C4-2B (cell line): ENCODE data around the gene CRIP1.

Experiments
- H3K27ac ChIP-seq: fragments of 450-650 bp; 2 replicates; pipeline ENCODE4 v1.5.1; 2017
- ZFX ChIP-seq: fragments of 450-650 bp; IDR thresholded peaks from 2 replicates; pipeline ENCODE4 v1.6.1; 2017
- TF ChIP-seq, protein P1 (sequence below): fragments of 450-650 bp; conservative IDR thresholded peaks from 2 replicates; pipeline ENCODE4 v1.5.1; 2017; ENCODE audit warnings: mild to moderate bottlenecking

CRIP1 gene

DNA sequence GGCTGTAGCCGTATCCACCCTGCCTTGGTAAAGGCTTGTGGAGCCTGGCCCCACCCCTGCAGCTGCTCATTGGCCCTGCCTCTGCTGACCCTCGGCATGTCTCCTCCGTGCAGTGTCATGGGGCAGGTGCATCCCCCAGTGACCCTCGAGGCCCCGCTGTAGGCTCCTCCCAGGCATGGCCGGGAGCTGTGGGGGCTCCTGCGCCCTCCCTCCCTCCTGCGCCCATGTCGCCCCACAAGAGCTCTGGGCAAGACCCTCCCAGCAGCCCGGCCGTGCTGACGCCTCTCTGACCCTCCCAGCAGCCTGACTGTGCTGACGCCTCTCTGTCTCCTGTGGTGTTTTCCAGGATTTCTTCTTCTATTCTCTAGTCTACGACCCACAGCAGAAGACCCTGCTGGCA lies 32.8 kb upstream of the CRIP1 start:
- no peak for TF ChIP-seq ZFX
- TF ChIP-seq, protein P1, sequence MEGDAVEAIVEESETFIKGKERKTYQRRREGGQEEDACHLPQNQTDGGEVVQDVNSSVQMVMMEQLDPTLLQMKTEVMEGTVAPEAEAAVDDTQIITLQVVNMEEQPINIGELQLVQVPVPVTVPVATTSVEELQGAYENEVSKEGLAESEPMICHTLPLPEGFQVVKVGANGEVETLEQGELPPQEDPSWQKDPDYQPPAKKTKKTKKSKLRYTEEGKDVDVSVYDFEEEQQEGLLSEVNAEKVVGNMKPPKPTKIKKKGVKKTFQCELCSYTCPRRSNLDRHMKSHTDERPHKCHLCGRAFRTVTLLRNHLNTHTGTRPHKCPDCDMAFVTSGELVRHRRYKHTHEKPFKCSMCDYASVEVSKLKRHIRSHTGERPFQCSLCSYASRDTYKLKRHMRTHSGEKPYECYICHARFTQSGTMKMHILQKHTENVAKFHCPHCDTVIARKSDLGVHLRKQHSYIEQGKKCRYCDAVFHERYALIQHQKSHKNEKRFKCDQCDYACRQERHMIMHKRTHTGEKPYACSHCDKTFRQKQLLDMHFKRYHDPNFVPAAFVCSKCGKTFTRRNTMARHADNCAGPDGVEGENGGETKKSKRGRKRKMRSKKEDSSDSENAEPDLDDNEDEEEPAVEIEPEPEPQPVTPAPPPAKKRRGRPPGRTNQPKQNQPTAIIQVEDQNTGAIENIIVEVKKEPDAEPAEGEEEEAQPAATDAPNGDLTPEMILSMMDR = no peak
- no peak overlapping the region for H3K27ac ChIP-seq

GRCh38 chr14:105455086-105455640 lies 31.5 kb upstream of the CRIP1 start:
- no peak overlapping the region for H3K27ac ChIP-seq
- TF ChIP-seq, protein P1 = no peak
- TF ChIP-seq ZFX = no peak

DNA sequence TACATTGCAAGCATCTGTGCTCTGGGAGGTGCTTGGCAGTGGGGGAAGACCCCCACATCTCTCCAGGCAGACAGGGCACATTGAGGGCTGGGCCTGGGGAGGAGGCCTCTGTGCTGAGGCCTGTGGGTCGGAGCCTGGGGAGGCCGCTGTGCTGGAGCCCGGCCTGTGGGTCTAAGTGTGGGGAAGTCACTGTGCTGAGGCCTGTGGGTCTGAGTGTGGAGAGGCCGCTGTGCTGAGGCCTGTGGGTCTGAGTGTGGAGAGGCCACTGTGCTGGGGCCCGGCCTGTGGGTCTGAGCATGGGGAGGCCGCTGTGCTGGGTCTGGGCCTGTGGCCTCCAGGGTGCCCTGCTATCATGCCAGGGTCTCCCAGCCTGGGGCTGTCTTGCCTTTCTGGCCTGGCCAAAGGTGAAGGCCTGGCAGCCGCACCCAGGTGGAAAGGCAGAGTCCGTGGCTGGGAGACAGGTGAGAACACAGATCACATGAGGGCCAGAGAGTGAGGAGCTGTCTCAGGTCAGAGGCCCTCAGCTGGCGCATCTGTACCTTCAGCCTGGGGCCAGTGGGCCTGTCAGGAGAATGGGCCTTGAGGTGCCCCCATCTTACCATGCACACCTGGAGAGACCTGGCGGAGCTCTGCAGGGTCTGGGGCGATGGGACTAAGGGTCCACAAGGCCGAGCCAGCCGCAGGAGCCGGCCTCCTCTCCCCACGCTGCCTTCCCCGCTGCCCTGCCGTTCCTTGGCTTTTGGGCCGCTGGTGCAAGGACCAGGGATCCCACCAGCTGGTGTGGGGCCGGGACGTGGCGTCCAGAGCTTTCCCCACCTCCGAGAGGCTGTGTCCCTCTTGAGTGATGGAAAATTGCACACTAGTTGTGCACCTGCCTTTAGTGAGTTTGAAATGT lies 30.7 kb upstream of the CRIP1 start:
- no peak for TF ChIP-seq ZFX
- TF ChIP-seq, protein P1 = no peak
- no peak overlapping the region for H3K27ac ChIP-seq

DNA sequence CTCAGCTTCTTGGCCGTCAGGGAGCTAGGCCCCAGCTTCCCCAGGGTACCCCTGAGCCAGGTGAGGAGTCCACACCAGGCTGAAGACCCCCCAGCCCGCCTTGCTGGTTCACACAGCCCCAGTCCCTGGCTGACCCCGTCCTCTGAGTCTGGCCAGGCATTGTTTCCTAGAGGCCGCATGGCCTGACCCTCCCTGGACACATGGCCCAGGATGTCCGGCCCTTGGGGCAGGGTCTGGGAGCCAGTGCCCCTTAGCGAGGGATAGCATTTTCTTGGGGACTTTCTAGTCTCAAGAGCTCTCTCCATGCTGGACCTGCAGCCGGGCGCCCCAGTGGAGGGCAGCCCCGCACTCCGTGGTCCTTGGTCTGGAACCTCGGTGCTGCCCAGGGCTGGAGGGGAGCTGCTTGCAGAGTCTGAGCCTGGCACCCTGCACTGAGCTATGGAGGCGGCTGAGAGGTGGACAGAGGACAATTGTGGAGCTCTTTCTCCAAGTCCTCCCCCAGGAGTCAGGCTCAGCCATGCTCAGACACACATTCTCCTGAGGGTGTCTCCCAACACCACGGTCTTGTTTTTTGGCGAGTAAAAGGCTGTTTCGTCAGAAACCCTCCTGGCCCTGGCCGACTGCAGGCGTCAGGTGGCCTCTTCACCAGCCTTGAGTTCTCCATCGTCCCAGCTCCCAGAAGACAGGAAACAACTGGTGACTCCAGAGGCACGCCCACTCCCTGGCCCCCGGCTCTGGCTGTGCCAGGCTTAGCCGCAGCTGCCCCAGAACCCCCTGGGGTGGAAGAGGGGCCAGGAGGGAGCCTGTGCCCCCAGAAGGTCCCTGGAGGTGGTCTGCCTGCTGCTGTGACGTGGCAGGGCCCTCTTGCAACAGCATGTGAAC lies 29.7 kb upstream of the CRIP1 start:
- TF ChIP-seq, protein P1 = no peak
- TF ChIP-seq ZFX = no peak
- H3K27ac ChIP-seq = no peak overlapping the region

DNA sequence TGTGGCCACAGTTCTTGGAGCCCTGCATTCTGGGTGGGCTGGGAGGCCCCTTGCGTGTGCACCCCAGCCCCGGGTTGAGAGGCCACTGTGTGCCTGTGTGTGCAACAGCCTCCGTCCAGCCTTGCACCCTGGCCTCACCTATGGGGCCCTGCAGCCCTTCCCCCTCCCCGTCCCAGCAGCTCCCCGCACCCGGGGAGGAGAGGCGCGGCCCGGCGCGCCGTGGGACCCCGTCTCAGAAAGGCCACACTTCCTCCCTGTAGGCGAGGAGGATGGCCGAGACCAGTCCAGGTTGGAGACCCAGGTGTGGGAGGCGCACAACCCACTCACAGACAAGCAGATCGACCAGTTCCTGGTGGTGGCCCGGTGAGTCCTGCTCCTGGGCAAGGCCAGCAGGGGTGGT lies 28.7 kb upstream of the CRIP1 start:
- TF ChIP-seq, protein P1 = no peak
- TF ChIP-seq ZFX = no peak
- H3K27ac ChIP-seq = no peak overlapping the region

DNA sequence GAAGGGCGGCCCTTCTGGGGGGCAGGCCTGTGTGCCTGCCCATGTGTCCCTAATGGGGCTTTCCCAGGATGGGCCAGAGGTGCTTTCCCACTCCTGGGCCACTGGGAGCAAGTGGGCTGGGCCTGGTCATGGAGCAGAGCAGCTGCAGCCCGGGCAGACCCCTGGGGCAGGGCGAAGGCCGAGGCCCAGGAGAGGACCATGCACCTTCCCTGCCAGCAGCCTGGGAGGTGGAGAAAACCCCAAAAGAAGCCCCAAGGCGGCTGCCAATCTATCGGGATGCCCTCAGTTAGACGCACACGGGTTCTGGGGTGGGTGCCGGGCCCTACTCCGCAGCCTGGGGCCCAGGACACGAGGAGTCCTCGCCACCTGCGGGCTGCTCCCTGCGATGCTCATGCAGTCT lies 28.1 kb upstream of the CRIP1 start:
- TF ChIP-seq, protein P1 = no peak
- TF ChIP-seq ZFX = no peak
- H3K27ac ChIP-seq = no peak overlapping the region

- H3K27ac ChIP-seq = no peak overlapping the region
- no peak for TF ChIP-seq ZFX
- TF ChIP-seq, protein P1 = no peak
Measured at GRCh38 chr14:105460116-105460515, 26.6 kb upstream of the CRIP1 start.
